RWPE2 (cell line): ENCODE data around the gene RAP1GAP2.
A peak's percentile ranks its signal among the peaks of the same experiment; 100 is the strongest.

Experiments
- ATAC-seq: fragments of 200-7000 bp; cut with Tn5 transposase; 3 replicates; pipeline ENCODE4 v1.9.1; 2021; ENCODE audit warnings: low read depth
- DNase-seq: peaks from one replicate; pipeline ENCODE4 v3.0.0-alpha.2; 2020; ENCODE audit warnings: low spot score
- H3K27ac ChIP-seq: fragments of 450-650 bp; 2 replicates; pipeline ENCODE4 v1.5.1; 2017; ENCODE audit warnings: mild to moderate bottlenecking; ENCODE audit not compliant: poor library complexity, severe bottlenecking
- H3K27me3 ChIP-seq: fragments of 250-450 bp; sonication (Bioruptor Pico); 2 replicates; pipeline ENCODE4 v1.5.1; 2021; ENCODE audit warnings: mild to moderate bottlenecking, moderate library complexity; ENCODE audit not compliant: insufficient read depth, poor library complexity, severe bottlenecking
- H3K36me3 ChIP-seq: fragments of 250-450 bp; sonication (Bioruptor Pico); 2 replicates; pipeline ENCODE4 v1.5.1; 2020; ENCODE audit warnings: low read depth, mild to moderate bottlenecking, moderate library complexity
- H3K4me1 ChIP-seq: fragments of 250-450 bp; sonication (Bioruptor Pico); 2 replicates; pipeline ENCODE4 v1.5.1; 2021; ENCODE audit warnings: mild to moderate bottlenecking, moderate library complexity; ENCODE audit not compliant: insufficient read depth, poor library complexity, severe bottlenecking
- H3K4me3 ChIP-seq: fragments of 250-450 bp; sonication (Bioruptor Pico); 2 replicates; pipeline ENCODE4 v1.5.1; 2021; ENCODE audit warnings: mild to moderate bottlenecking, moderate library complexity; ENCODE audit not compliant: severe bottlenecking
- H3K9me3 ChIP-seq: fragments of 250-450 bp; sonication (Bioruptor Pico); 2 replicates; pipeline ENCODE4 v1.5.1; 2021; ENCODE audit warnings: mild to moderate bottlenecking, moderate library complexity; ENCODE audit not compliant: severe bottlenecking
- CTCF ChIP-seq: fragments of 450-650 bp; IDR thresholded peaks from one replicate; pipeline ENCODE4 v1.5.1; 2017; ENCODE audit warnings: mild to moderate bottlenecking, moderate library complexity; ENCODE audit not compliant: poor library complexity, severe bottlenecking

The RAP1GAP2 gene

GRCh38 chr17:3035256-3035967, 239.2 kb downstream of the RAP1GAP2 start:
- Histone ChIP-seq H3K27ac (no peak overlapping the region), H3K27me3 (no peaks in the 10 kb centered on the region), H3K4me3 (no peak overlapping the region), H3K9me3 (no peaks in the 10 kb centered on the region), H3K4me1 (peaks cover under 1% of the 10 kb centered on the region), H3K36me3 (peaks cover 6% of the 10 kb centered on the region)
- ATAC-seq = no peak
- no peak for TF ChIP-seq CTCF
- no peak for DNase-seq

DNA sequence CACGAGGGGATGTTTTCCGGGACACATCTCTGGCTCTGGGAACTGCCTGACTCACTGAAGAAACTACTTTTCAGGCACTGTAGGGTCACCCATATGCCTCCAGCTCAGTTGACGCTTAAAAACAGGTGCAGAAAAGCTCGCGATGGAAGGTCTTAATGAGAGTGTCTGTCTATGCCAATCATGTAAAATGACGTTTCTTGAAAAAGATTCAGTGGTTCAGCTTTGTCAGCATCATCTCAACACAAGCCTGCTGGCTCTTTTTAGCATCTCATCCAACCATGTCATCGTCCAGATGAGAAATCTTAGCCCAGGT, 239.7 kb downstream of the RAP1GAP2 start:
- Histone ChIP-seq H3K27ac (no peak overlapping the region), H3K27me3 (no peaks in the 10 kb centered on the region), H3K4me3 (no peak overlapping the region), H3K4me1 (no peaks in the 10 kb centered on the region), H3K36me3 (peaks cover under 1% of the 10 kb centered on the region), H3K9me3 (no peaks in the 10 kb centered on the region)
- DNase-seq = no peak
- no peak for TF ChIP-seq CTCF
- no peak for ATAC-seq

GRCh38 chr17:3036800-3037199, 240.6 kb downstream of the RAP1GAP2 start:
- no peaks in the 10 kb centered on the region for H3K27me3 ChIP-seq
- no peak overlapping the region for H3K27ac ChIP-seq
- H3K9me3 ChIP-seq = no peaks in the 10 kb centered on the region
- no peak for TF ChIP-seq CTCF
- no peaks in the 10 kb centered on the region for H3K4me1 ChIP-seq
- DNase-seq (no peak), ATAC-seq (no peak)
- no peak overlapping the region for H3K4me3 ChIP-seq
- H3K36me3 ChIP-seq = no peaks in the 10 kb centered on the region

- Histone ChIP-seq H3K9me3 (no peaks in the 10 kb centered on the region), H3K4me1 (no peaks in the 10 kb centered on the region), H3K27me3 (no peaks in the 10 kb centered on the region), H3K27ac (no peak overlapping the region), H3K4me3 (no peak overlapping the region), H3K36me3 (no peaks in the 10 kb centered on the region)
- ATAC-seq (no peak), DNase-seq (no peak)
- TF ChIP-seq CTCF = no peak
Measured at GRCh38 chr17:3037259-3037658, 241.0 kb downstream of the RAP1GAP2 start.

GRCh38 chr17:3038941-3039340, 242.7 kb downstream of the RAP1GAP2 start:
- H3K4me1 ChIP-seq = no peaks in the 10 kb centered on the region
- no peak overlapping the region for H3K27ac ChIP-seq
- H3K36me3 ChIP-seq = no peaks in the 10 kb centered on the region
- no peaks in the 10 kb centered on the region for H3K9me3 ChIP-seq
- TF ChIP-seq CTCF = no peak
- peak; percentile 20; the same call in 2 of the 3 replicates for ATAC-seq
- no peak overlapping the region for H3K4me3 ChIP-seq
- no peaks in the 10 kb centered on the region for H3K27me3 ChIP-seq
- no peak for DNase-seq
